OCI-LY3 (cell line): ENCODE measurements around the gene TMIGD3.

Experiments
- H2AFZ ChIP-seq: fragments of 200-600, 300-600 bp; shearing (Covaris generic); 2 replicates; pipeline ENCODE4 v1.6.0; 2014; ENCODE audit warnings: antibody characterized with exemption, low read depth, low read length
- H3K27ac ChIP-seq: fragments of 200-600, 300-600 bp; sonication (generic); 2 replicates; pipeline ENCODE4 v1.5.1; 2014; ENCODE audit warnings: mild to moderate bottlenecking, low read length, moderate library complexity, mixed read lengths
- H3K27me3 ChIP-seq: fragments of 200-600, 300-600 bp; sonication (generic); 2 replicates; pipeline ENCODE4 v1.6.1; 2014; ENCODE audit warnings: low read depth, low read length, mixed read lengths
- H3K36me3 ChIP-seq: fragments of 200-600, 300-600 bp; sonication (generic); replicated peaks from 2 replicates; pipeline ENCODE3; 2014; ENCODE audit warnings: low read depth, low read length, mixed read lengths
- H3K4me1 ChIP-seq: fragments of 300-600, 200-600 bp; sonication (generic); 2 replicates; pipeline ENCODE4 v1.6.1; 2014; ENCODE audit warnings: low read length, mixed read lengths
- H3K4me2 ChIP-seq: fragments of 200-600, 300-600 bp; sonication (generic); 2 replicates; pipeline ENCODE4 v1.6.1; 2014; ENCODE audit warnings: low read length, mixed read lengths
- H3K4me3 ChIP-seq: fragments of 300-600, 200-600 bp; sonication (generic); 2 replicates; pipeline ENCODE4 v1.5.1; 2014; ENCODE audit warnings: antibody characterized with exemption, mild to moderate bottlenecking, low read length, moderate library complexity
- H3K79me2 ChIP-seq: fragments of 300-600, 200-600 bp; shearing (Covaris generic); 2 replicates; pipeline ENCODE4 v1.6.1; 2014; ENCODE audit warnings: mild to moderate bottlenecking, low read length, mixed read lengths
- H3K9ac ChIP-seq: fragments of 300-600, 200-600 bp; shearing (Covaris generic); 2 replicates; pipeline ENCODE4 v1.6.0; 2014; ENCODE audit warnings: mild to moderate bottlenecking, low read length, moderate library complexity
- H3K9me3 ChIP-seq: fragments of 200-600, 300-600 bp; shearing (Covaris generic); 2 replicates; pipeline ENCODE4 v1.6.1; 2014; ENCODE audit warnings: low read length, mixed read lengths; ENCODE audit not compliant: insufficient read depth
- H4K20me1 ChIP-seq: fragments of 200-600, 300-600 bp; sonication (generic); 2 replicates; pipeline ENCODE4 v1.6.1; 2016; ENCODE audit warnings: low read length, mixed read lengths; ENCODE audit not compliant: insufficient read depth
- EZH2phosphoT487 ChIP-seq: fragments of 200-600 bp; shearing (Covaris generic); IDR thresholded peaks from 2 replicates; pipeline ENCODE4 v1.6.1; 2018; ENCODE audit warnings: antibody characterized with exemption, mixed run types, low read depth
- TF ChIP-seq, protein P1 (sequence below): fragments of 200-600, 300-600 bp; sonication (generic); IDR thresholded peaks from 2 replicates; pipeline ENCODE4 v1.5.1; 2014; ENCODE audit warnings: antibody characterized with exemption, low read length, low read depth

Gene TMIGD3

DNA sequence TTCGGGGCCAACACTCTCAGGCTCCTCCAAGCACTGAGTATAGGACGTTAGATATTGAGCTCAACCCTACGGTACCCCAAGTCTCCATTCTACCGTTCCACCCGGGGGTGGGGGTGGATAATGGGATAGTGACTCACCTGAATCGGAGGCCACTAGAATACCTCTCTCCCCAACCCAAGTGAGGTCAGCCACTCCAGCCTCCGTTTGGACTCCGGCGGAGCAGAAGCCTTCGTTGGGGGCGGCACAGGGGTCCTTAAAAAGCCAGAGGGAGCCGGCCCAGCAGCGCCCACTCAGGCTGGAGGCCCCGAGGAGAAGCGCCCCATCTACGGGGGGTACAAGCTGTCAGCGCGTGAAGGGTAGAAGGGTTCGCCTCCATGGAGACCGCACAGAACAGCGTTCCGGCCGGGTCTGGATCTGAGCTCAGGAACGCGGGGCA lies 54.9 kb downstream of the TMIGD3 start:
- H2AFZ ChIP-seq = no peak overlapping the region
- H3K9me3 ChIP-seq = no peaks in the 10 kb centered on the region
- H3K27me3 ChIP-seq = no peaks in the 10 kb centered on the region
- H4K20me1 ChIP-seq = no peaks in the 10 kb centered on the region
- peak overlapping the region; percentile 100 for H3K4me3 ChIP-seq
- peak overlapping the region; percentile 89 for H3K9ac ChIP-seq
- peaks cover 23% of the 10 kb centered on the region for H3K4me1 ChIP-seq
- peaks cover 79% of the 10 kb centered on the region for H3K79me2 ChIP-seq
- TF ChIP-seq EZH2phosphoT487 = no peak
- TF ChIP-seq, protein P1, sequence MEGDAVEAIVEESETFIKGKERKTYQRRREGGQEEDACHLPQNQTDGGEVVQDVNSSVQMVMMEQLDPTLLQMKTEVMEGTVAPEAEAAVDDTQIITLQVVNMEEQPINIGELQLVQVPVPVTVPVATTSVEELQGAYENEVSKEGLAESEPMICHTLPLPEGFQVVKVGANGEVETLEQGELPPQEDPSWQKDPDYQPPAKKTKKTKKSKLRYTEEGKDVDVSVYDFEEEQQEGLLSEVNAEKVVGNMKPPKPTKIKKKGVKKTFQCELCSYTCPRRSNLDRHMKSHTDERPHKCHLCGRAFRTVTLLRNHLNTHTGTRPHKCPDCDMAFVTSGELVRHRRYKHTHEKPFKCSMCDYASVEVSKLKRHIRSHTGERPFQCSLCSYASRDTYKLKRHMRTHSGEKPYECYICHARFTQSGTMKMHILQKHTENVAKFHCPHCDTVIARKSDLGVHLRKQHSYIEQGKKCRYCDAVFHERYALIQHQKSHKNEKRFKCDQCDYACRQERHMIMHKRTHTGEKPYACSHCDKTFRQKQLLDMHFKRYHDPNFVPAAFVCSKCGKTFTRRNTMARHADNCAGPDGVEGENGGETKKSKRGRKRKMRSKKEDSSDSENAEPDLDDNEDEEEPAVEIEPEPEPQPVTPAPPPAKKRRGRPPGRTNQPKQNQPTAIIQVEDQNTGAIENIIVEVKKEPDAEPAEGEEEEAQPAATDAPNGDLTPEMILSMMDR = no peak
- H3K27ac ChIP-seq = peak overlapping the region; percentile 3; the same call in 1 of the 2 replicates
- peak overlapping the region; percentile 94 for H3K4me2 ChIP-seq
- peaks cover 23% of the 10 kb centered on the region for H3K36me3 ChIP-seq

DNA sequence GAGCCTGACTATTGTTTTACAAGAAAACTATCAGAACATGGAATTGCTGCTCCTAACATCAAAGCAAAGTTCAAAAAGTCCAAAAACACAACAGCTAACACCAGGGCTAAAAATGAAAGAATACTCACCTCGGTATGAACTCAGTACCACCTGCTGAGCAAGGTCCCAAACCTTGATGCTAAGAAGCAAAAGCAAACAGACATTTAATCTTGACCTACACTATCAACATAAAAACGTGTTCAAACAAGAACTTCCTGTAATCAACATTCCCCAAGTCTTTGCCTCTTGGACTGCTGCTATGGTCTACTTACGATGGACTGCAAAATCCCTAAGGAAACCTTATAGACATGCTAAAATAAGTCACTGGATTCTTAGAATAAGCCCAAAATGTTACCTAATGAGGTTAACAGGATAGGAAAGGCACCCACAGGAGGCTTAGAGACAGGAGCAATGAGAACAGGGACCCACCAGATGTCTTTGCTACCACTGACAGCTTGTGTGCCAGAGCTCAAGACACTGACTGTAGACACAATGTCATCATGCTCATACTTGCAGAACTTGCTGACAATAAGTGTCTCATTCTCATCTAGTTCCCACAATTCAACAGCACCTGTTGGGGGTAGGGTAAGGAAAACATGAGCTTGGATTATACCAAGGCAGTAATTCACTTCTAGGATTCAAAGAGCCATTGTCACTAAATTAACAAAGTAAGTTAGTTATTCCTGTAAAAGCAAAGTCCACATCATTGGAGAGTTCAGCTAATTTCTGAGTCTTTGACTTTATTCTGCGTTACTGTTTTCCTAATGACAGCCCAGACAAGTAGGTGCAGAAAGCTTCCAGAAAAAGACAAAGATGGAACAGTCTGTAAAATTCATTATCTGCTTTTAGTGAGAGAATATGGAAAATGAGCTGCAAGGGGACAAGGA lies 56.2 kb downstream of the TMIGD3 start:
- H2AFZ ChIP-seq = no peak overlapping the region
- H3K9me3 ChIP-seq = no peaks in the 10 kb centered on the region
- H3K36me3 ChIP-seq = peaks cover 33% of the 10 kb centered on the region
- peak overlapping the region; percentile 100 for H3K4me3 ChIP-seq
- H3K4me2 ChIP-seq = peak overlapping the region; percentile 94
- H3K9ac ChIP-seq = peak overlapping the region; percentile 89
- peaks cover 71% of the 10 kb centered on the region for H3K79me2 ChIP-seq
- TF ChIP-seq EZH2phosphoT487 = no peak
- TF ChIP-seq, protein P1 = no peak
- H4K20me1 ChIP-seq = no peaks in the 10 kb centered on the region
- H3K4me1 ChIP-seq = peaks cover 30% of the 10 kb centered on the region
- no peaks in the 10 kb centered on the region for H3K27me3 ChIP-seq
- H3K27ac ChIP-seq = no peak overlapping the region

DNA sequence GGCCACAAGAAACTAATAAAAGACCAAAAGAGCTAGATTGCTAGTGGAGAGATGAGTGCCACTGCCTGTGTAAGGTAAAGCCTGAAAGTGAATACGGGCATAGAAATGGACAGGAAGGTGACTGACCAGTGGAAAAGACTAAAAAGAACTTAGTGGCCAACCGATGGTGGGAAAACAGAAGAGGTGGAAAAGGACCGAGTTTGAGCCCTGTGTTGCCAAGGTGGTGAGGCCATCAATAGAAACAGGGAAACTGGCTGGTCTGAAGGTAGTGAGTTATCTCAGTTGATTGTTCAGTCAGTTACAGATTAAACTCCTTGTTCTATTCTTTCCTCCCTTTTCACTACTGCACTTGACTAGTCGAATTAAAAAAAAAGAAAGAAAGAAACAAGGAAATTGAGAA lies 56.9 kb downstream of the TMIGD3 start:
- no peak overlapping the region for H3K9ac ChIP-seq
- no peak overlapping the region for H3K4me3 ChIP-seq

DNA sequence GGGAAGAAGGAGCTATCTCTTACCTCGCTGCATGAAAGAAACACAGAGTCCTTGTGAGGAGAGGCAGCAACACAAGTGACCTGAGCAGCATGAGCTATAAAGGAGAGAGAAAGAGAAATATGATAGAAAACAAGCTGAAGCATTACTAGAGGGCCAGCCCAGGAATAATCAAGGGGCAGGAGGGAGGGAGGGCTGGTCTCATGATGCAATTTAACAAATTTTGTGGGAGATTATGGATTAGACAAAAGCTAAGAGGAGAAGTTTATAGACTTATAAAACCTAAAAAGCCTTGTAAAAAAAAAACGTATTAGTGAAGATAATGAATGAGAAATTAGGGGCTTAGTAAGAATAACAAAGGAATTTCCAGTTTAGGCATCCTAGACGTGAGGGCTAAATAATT lies 59.4 kb downstream of the TMIGD3 start:
- Histone ChIP-seq H4K20me1 (no peaks in the 10 kb centered on the region), H3K36me3 (peaks cover 46% of the 10 kb centered on the region), H3K9me3 (no peaks in the 10 kb centered on the region), H3K9ac (no peak overlapping the region), H3K27ac (no peak overlapping the region), H3K79me2 (peaks cover 43% of the 10 kb centered on the region), H3K4me3 (no peak overlapping the region), H3K4me1 (peaks cover 27% of the 10 kb centered on the region), H3K27me3 (no peaks in the 10 kb centered on the region), H3K4me2 (no peak overlapping the region), H2AFZ (no peak overlapping the region)
- no peak for TF ChIP-seq EZH2phosphoT487
- TF ChIP-seq, protein P1 = no peak

More for the DNA sequence above, 56.9 kb downstream of the TMIGD3 start:
- no peaks in the 10 kb centered on the region for H3K27me3 ChIP-seq
- H3K4me2 ChIP-seq = no peak overlapping the region
- peaks cover 36% of the 10 kb centered on the region for H3K4me1 ChIP-seq
- peaks cover 68% of the 10 kb centered on the region for H3K79me2 ChIP-seq
- no peak overlapping the region for H3K27ac ChIP-seq
- H3K9me3 ChIP-seq = no peaks in the 10 kb centered on the region
- TF ChIP-seq, protein P1 = no peak
- no peak for TF ChIP-seq EZH2phosphoT487
- no peaks in the 10 kb centered on the region for H4K20me1 ChIP-seq
- H2AFZ ChIP-seq = no peak overlapping the region
- H3K36me3 ChIP-seq = peaks cover 39% of the 10 kb centered on the region
